ENCODE measurements around the gene MCF2L2.
"Not testable (repeated sequence)": the region's sequence is repeated elsewhere in the genome, so short reads cannot be mapped to it uniquely, and the experiment has no call there.

The MCF2L2 gene

DNA sequence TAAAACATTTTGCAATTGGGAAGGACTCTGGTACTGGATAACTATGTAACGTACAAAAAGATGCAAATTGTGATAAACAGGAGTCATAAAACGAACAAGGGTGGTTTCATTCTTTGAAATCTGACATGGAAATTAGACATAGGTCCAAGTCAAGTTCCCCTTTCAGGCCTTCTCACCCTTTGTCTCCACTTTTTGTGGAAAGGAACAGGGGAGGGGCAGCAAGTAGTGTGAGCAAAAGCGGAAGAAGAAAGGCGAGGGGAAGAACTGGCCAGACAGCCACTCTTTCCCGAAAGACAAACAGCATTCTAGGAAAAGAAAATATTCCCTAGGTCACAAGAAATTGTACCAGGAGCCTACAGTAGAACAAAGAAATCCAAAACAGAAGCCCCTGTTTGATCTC is 52.6 kb downstream of the MCF2L2 start:
- Histone ChIP-seq H3K79me2 (ENCODE audit: insufficient read depth, low read depth) (no peaks in the 10 kb centered on the region), H3K9ac (no peak overlapping the region), H3K27ac (no peak overlapping the region), H3K4me3 (IDR thresholded peaks at IDR 0.05; ENCODE audit: insufficient read depth, low read depth, low read length) (no peak overlapping the region), H3K4me1 (ENCODE audit: low read depth, poor library complexity, severe bottlenecking) (no peaks in the 10 kb centered on the region), H3K36me3 (ENCODE audit: insufficient read depth) (no peaks in the 10 kb centered on the region), H3K27me3 (ENCODE audit: insufficient read depth, low read depth) (no peaks in the 10 kb centered on the region), H4K20me1 (ENCODE audit: insufficient read depth) (no peaks in the 10 kb centered on the region), H3K4me2 (no peak overlapping the region), H2AFZ (ENCODE audit: low read depth) (no peak overlapping the region)
- TF ChIP-seq, protein P1, sequence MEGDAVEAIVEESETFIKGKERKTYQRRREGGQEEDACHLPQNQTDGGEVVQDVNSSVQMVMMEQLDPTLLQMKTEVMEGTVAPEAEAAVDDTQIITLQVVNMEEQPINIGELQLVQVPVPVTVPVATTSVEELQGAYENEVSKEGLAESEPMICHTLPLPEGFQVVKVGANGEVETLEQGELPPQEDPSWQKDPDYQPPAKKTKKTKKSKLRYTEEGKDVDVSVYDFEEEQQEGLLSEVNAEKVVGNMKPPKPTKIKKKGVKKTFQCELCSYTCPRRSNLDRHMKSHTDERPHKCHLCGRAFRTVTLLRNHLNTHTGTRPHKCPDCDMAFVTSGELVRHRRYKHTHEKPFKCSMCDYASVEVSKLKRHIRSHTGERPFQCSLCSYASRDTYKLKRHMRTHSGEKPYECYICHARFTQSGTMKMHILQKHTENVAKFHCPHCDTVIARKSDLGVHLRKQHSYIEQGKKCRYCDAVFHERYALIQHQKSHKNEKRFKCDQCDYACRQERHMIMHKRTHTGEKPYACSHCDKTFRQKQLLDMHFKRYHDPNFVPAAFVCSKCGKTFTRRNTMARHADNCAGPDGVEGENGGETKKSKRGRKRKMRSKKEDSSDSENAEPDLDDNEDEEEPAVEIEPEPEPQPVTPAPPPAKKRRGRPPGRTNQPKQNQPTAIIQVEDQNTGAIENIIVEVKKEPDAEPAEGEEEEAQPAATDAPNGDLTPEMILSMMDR (conservative IDR thresholded peaks at IDR 0.05; ENCODE audit: low read depth, low read length), result no peak

DNA sequence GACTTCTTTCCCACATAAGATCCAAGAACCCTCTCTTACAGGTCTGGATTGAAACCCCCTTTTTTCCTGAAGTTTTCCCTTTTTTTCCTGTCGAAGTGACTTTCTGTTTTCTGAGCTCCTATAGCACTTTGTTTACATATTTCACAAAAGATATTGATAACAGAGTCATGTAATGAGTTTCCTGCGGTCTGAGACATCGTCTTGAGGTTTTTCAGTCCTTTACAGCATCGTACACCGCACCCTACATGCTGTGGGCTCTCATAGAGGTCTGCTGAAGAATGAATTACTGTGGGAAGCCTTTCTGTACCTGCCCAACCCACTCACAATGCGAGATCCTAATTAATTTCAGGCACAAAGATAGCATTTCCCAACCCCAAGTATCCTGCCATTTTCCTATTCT is 53.1 kb downstream of the MCF2L2 start:
- Histone ChIP-seq H3K4me1 (ENCODE audit: low read depth, poor library complexity, severe bottlenecking) (no peaks in the 10 kb centered on the region), H3K36me3 (ENCODE audit: insufficient read depth) (no peaks in the 10 kb centered on the region), H3K4me2 (no peak overlapping the region), H3K79me2 (ENCODE audit: insufficient read depth, low read depth) (no peaks in the 10 kb centered on the region), H3K9ac (no peak overlapping the region), H4K20me1 (ENCODE audit: insufficient read depth) (no peaks in the 10 kb centered on the region), H3K27me3 (ENCODE audit: insufficient read depth, low read depth) (no peaks in the 10 kb centered on the region), H3K4me3 (IDR thresholded peaks at IDR 0.05; ENCODE audit: insufficient read depth, low read depth, low read length) (no peak overlapping the region), H2AFZ (ENCODE audit: low read depth) (no peak overlapping the region), H3K27ac (no peak overlapping the region)
- TF ChIP-seq, protein P1 (conservative IDR thresholded peaks at IDR 0.05; ENCODE audit: low read depth, low read length), result no peak

DNA sequence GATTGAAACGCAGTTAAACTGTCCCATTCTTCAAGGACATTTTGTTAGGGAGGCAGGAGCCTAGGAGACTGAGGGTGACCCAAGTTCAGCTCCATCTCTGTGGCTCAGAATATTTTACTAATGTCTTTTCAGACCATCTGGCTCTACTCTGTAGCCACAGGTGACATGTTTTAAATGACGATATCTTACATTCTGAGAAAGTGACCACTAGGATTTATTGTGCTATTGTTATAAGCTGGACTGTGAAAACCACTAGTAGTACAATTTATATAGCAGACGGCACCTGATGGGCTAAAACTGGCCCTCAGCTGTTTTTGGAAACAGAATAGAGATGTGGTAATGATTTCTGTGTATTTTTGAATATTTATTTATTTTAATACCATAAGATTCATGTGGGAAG is 55.5 kb downstream of the MCF2L2 start:
- Histone ChIP-seq H3K9ac (no peak overlapping the region), H3K79me2 (ENCODE audit: insufficient read depth, low read depth) (no peaks in the 10 kb centered on the region), H3K4me2 (no peak overlapping the region), H4K20me1 (ENCODE audit: insufficient read depth) (no peaks in the 10 kb centered on the region), H3K4me3 (IDR thresholded peaks at IDR 0.05; ENCODE audit: insufficient read depth, low read depth, low read length) (no peak overlapping the region), H3K27me3 (ENCODE audit: insufficient read depth, low read depth) (no peaks in the 10 kb centered on the region), H3K36me3 (ENCODE audit: insufficient read depth) (no peaks in the 10 kb centered on the region), H2AFZ (ENCODE audit: low read depth) (no peak overlapping the region), H3K27ac (no peak overlapping the region), H3K4me1 (ENCODE audit: low read depth, poor library complexity, severe bottlenecking) (no peaks in the 10 kb centered on the region)
- TF ChIP-seq, protein P1 (conservative IDR thresholded peaks at IDR 0.05; ENCODE audit: low read depth, low read length), result no peak

DNA sequence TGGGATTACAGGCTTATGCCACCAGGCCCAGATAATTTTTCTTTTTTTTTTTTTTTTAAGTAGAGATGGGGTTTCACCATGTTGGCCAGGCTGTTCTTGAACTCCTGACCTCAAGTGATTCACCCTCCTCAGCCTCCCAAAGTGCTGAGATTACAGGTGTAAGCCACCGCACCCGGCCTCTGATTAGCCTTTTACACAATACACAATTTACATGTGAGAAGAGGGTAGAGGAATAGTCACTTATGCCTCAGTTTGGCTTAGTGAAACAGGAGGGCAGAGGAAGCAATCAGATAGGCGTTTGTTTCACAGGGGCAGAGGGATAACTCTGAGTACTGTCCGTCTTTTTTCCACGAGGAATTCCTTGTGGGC is 56.8 kb downstream of the MCF2L2 start:
- H3K4me3 ChIP-seq (IDR thresholded peaks at IDR 0.05; ENCODE audit: insufficient read depth, low read depth, low read length); H3K4me1 ChIP-seq (ENCODE audit: low read depth, poor library complexity, severe bottlenecking); H3K4me2 ChIP-seq; H3K27me3 ChIP-seq (ENCODE audit: insufficient read depth, low read depth); H3K27ac ChIP-seq; H3K79me2 ChIP-seq (ENCODE audit: insufficient read depth, low read depth); H2AFZ ChIP-seq (ENCODE audit: low read depth); H4K20me1 ChIP-seq (ENCODE audit: insufficient read depth); H3K36me3 ChIP-seq (ENCODE audit: insufficient read depth); H3K9ac ChIP-seq: not testable (repeated sequence)

DNA sequence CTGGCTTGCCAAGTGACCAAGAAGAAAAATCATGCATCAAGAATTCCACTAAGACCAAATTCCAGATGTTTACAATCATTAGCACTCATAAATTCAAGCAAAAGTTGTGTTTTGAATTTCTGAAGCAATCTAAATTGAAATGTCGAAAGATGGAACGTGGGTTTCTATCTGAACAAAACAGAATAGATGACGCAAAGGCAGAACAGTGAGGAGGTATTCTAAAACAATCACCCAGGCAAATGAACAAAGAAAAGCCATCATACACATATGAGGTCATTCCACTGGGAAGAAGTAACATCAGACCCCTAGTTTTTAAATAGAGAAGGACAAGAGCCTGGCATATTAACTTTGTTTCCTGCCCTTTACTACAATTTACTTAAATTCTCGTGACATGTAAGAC is 58.0 kb downstream of the MCF2L2 start:
- Histone ChIP-seq H4K20me1 (ENCODE audit: insufficient read depth) (no peaks in the 10 kb centered on the region), H3K4me2 (no peak overlapping the region), H2AFZ (ENCODE audit: low read depth) (no peak overlapping the region), H3K36me3 (ENCODE audit: insufficient read depth) (no peaks in the 10 kb centered on the region), H3K9ac (no peak overlapping the region), H3K27ac (no peak overlapping the region), H3K4me3 (IDR thresholded peaks at IDR 0.05; ENCODE audit: insufficient read depth, low read depth, low read length) (no peak overlapping the region), H3K27me3 (ENCODE audit: insufficient read depth, low read depth) (no peaks in the 10 kb centered on the region), H3K4me1 (ENCODE audit: low read depth, poor library complexity, severe bottlenecking) (peaks cover 16% of the 10 kb centered on the region), H3K79me2 (ENCODE audit: insufficient read depth, low read depth) (no peaks in the 10 kb centered on the region)
- TF ChIP-seq, protein P1 (conservative IDR thresholded peaks at IDR 0.05; ENCODE audit: low read depth, low read length), result no peak
